ENCODE data around the gene C16orf74. TPM values are rescaled to one million over a fixed set of nuclear protein-coding genes. Genes with fewer than 3 reads are reported as not detected.
A peak's percentile ranks its signal among the peaks of the same experiment; 100 is the strongest.

The C16orf74 gene
- total and polyA plus RNA-seq, 10 donors, result 12.1 to 107 (median 19.3) TPM

GRCh38 chr16:85665929-85666328, 85.0 kb downstream of the C16orf74 start:
- Histone ChIP-seq H3K27ac (no peak overlapping the region), H3K9me3 (no peaks in the 10 kb centered on the region), H3K4me1 (peaks cover 0 to 2% (median 0%) of the 10 kb centered on the region in 6 donors), H3K4me3 (no peak overlapping the region), H3K36me3 (peaks cover 15 to 100% (median 98%) of the 10 kb centered on the region in 6 donors), H3K27me3 (replicated peaks in 1 of 7) (no peaks in the 10 kb centered on the region)
- TF ChIP-seq POLR2A (IDR thresholded peaks at IDR 0.05) (no peak), POLR2AphosphoS5 (IDR thresholded peaks at IDR 0.05) (no peak), CTCF (IDR thresholded peaks at IDR 0.05 in 8 of 11, conservative IDR thresholded peaks at IDR 0.05 in 3 of 11) (no peak)
- peak; percentile 58 for DNase-seq
- WGBS, 5 donors, result 93 to 96% (median 95%) methylated on average over 13 of the region's 13 CpGs
- intact Hi-C loops (cut with DNase I; ENCODE audit: low total_unique reads), result no loop called here

GRCh38 chr16:85665373-85665740, 85.5 kb downstream of the C16orf74 start:
- peaks cover 0 to 4% (median 0%) of the 10 kb centered on the region in 6 donors for H3K4me1 ChIP-seq
- intact Hi-C loops (cut with DNase I; ENCODE audit: low total_unique reads), result no loop called here
- H3K27me3 ChIP-seq (replicated peaks in 1 of 7), result no peaks in the 10 kb centered on the region
- peak in 1 of 3 donors; percentile 17 for TF ChIP-seq POLR2AphosphoS5 (IDR thresholded peaks at IDR 0.05)
- TF ChIP-seq POLR2A (IDR thresholded peaks at IDR 0.05), result no peak
- H3K36me3 ChIP-seq, result peaks cover 15 to 100% (median 95%) of the 10 kb centered on the region in 6 donors
- 88 to 93% (median 91%) methylated on average over 12 of the region's 12 CpGs for WGBS, 5 donors
- H3K9me3 ChIP-seq, result no peaks in the 10 kb centered on the region
- H3K27ac ChIP-seq, result no peak overlapping the region
- DNase-seq, result no peak
- H3K4me3 ChIP-seq, result no peak overlapping the region

GRCh38 chr16:85664580-85665372, 86.1 kb downstream of the C16orf74 start:
- no peak overlapping the region for H3K27ac ChIP-seq
- H3K9me3 ChIP-seq, result no peaks in the 10 kb centered on the region
- peaks cover 15 to 100% (median 93%) of the 10 kb centered on the region in 6 donors for H3K36me3 ChIP-seq
- DNase-seq, result peak; percentile 56
- no peak for TF ChIP-seq POLR2A (IDR thresholded peaks at IDR 0.05)
- no peak for TF ChIP-seq CTCF (IDR thresholded peaks at IDR 0.05 in 8 of 11, conservative IDR thresholded peaks at IDR 0.05 in 3 of 11)
- no peak for TF ChIP-seq POLR2AphosphoS5 (IDR thresholded peaks at IDR 0.05)
- intact Hi-C loops (cut with DNase I; ENCODE audit: low total_unique reads), result no loop called here
- no peak overlapping the region for H3K4me3 ChIP-seq
- no peaks in the 10 kb centered on the region for H3K27me3 ChIP-seq (replicated peaks in 1 of 7)
- 92 to 96% (median 95%) methylated on average over 27 of the region's 27 CpGs for whole genome bisulfite sequencing, 5 donors
- H3K4me1 ChIP-seq, result peaks cover 0 to 7% (median 0%) of the 10 kb centered on the region in 6 donors

GRCh38 chr16:85663891-85664321, 87.0 kb downstream of the C16orf74 start:
- no peaks in the 10 kb centered on the region for H3K27me3 ChIP-seq (replicated peaks in 1 of 7)
- H3K36me3 ChIP-seq, result peaks cover 15 to 100% (median 91%) of the 10 kb centered on the region in 6 donors
- TF ChIP-seq CTCF (IDR thresholded peaks at IDR 0.05 in 8 of 11, conservative IDR thresholded peaks at IDR 0.05 in 3 of 11) (no peak), POLR2AphosphoS5 (IDR thresholded peaks at IDR 0.05) (peak in 1 of 3 donors; percentile 11), POLR2A (IDR thresholded peaks at IDR 0.05) (no peak)
- no peak overlapping the region for H3K4me3 ChIP-seq
- H3K4me1 ChIP-seq, result peaks cover 0 to 14% (median 0%) of the 10 kb centered on the region in 6 donors
- H3K27ac ChIP-seq, result no peak overlapping the region
- 75 to 88% (median 80%) methylated on average over 10 to 12 of the region's 12 CpGs for WGBS, 5 donors
- peak; percentile 66 for DNase-seq
- no peaks in the 10 kb centered on the region for H3K9me3 ChIP-seq
- intact Hi-C loops (cut with DNase I; ENCODE audit: low total_unique reads), result no loop called here
